Thoracic aorta (tissue), 2 donors: ENCODE results near the gene LDLRAP1. TPM values are rescaled to one million over a fixed set of nuclear protein-coding genes. Genes with fewer than 3 reads are reported as not detected.

Experiments used
- ATAC-seq: fragments of 150-250 bp; one replicate; pipeline ENCODE4 v1.8.0; 2017; ENCODE audit warnings: low read depth; ENCODE audit not compliant: insufficient number of reproducible peaks, low FRiP score
- DNase-seq: peaks from one replicate; pipeline ENCODE4 v3.0.0-alpha.2; 2020; ENCODE audit warnings: low spot score
- H3K27ac ChIP-seq, 2 donors: fragments of 200-600 bp; sonication (generic); 1 replicate in 1 of 2; 2 replicates in 1 of 2; pipeline ENCODE4 v1.5.1; 2016; ENCODE audit warnings: mild to moderate bottlenecking in 2 of 2, moderate library complexity in 2 of 2
- H3K27me3 ChIP-seq: fragments of 200-600 bp; sonication (generic); replicated peaks from 2 replicates; pipeline ENCODE4 v1.6.0; 2016; ENCODE audit warnings: mild to moderate bottlenecking; ENCODE audit not compliant: insufficient read depth
- H3K36me3 ChIP-seq: fragments of 200-600 bp; sonication (generic); one replicate; pipeline ENCODE4 v1.5.1; 2016
- H3K4me1 ChIP-seq, 2 donors: fragments of 200-600 bp; sonication (generic); 1 replicate in 1 of 2; 2 replicates in 1 of 2; pipeline versions ENCODE4 v1.5.1 to v1.6.0; 2016; ENCODE audit warnings: low read depth in 2 of 2, mild to moderate bottlenecking in 1 of 2; ENCODE audit not compliant: control insufficient read depth in 1 of 2
- H3K4me3 ChIP-seq: fragments of 200-600 bp; sonication (generic); 2 replicates; pipeline ENCODE4 v1.5.1; 2016; ENCODE audit warnings: mild to moderate bottlenecking
- H3K9me3 ChIP-seq: fragments of 200-600 bp; sonication (generic); 2 replicates; pipeline ENCODE4 v1.5.1; 2016
- CTCF ChIP-seq: fragments of 200-600 bp; sonication (generic); IDR thresholded peaks from one replicate; pipeline ENCODE4 v1.5.1; 2019; ENCODE audit warnings: antibody characterized with exemption
- total RNA-seq, 2 donors: library from RNA; depleted of rRNA; stranded (reverse); fragments of >200 nt; gene quantifications; one replicate each; pipeline versions ENCODE4 v1.1.0 to v1.2.3, GENCODE V29; 2016

LDLRAP1 gene
- total RNA-seq, 2 donors from 2014 or later = 35.2 to 55.2 TPM

GRCh38 chr1:25541425-25541824 lies 2.0 kb upstream of the LDLRAP1 start:
- Histone ChIP-seq H3K4me3 (no peak overlapping the region), H3K4me1 (peaks cover 15 to 27% of the 10 kb centered on the region in 2 donors), H3K36me3 (no peaks in the 10 kb centered on the region), H3K27me3 (no peaks in the 10 kb centered on the region), H3K27ac (no peak overlapping the region), H3K9me3 (no peaks in the 10 kb centered on the region)
- DNase-seq = no peak
- no peak for ATAC-seq
- TF ChIP-seq CTCF = no peak

GRCh38 chr1:25541889-25542658 lies 1.3 kb upstream of the LDLRAP1 start:
- Histone ChIP-seq H3K4me3 (no peak overlapping the region), H3K27me3 (no peaks in the 10 kb centered on the region), H3K4me1 (peaks cover 15 to 32% of the 10 kb centered on the region in 2 donors), H3K27ac (peak overlapping the region in 1 of 2 donors; percentile 24), H3K36me3 (no peaks in the 10 kb centered on the region), H3K9me3 (no peaks in the 10 kb centered on the region)
- no peak for DNase-seq
- no peak for ATAC-seq
- no peak for TF ChIP-seq CTCF

- Histone ChIP-seq H3K27ac (peak overlapping the region; percentile 92 to 94), H3K4me3 (peak overlapping the region; percentile 81), H3K9me3 (no peaks in the 10 kb centered on the region), H3K4me1 (peaks cover 19 to 40% of the 10 kb centered on the region in 2 donors), H3K36me3 (no peaks in the 10 kb centered on the region), H3K27me3 (no peaks in the 10 kb centered on the region)
- no peak for TF ChIP-seq CTCF
- ATAC-seq (no peak), DNase-seq (no peak)
Measured at GRCh38 chr1:25543005-25543424, 391 bp upstream of the LDLRAP1 start.

- Histone ChIP-seq H3K9me3 (no peaks in the 10 kb centered on the region), H3K27me3 (no peaks in the 10 kb centered on the region), H3K4me1 (peaks cover 30 to 53% of the 10 kb centered on the region in 2 donors), H3K36me3 (no peaks in the 10 kb centered on the region), H3K4me3 (peak overlapping the region; percentile 81), H3K27ac (peak overlapping the region; percentile 92 to 94)
- DNase-seq (no peak), ATAC-seq (no peak)
- TF ChIP-seq CTCF = no peak
Measured at GRCh38 chr1:25544243-25544764, 898 bp downstream of the LDLRAP1 start.

- Histone ChIP-seq H3K27me3 (no peaks in the 10 kb centered on the region), H3K4me1 (peaks cover 34 to 58% of the 10 kb centered on the region in 2 donors), H3K27ac (peak overlapping the region; percentile 92 to 94), H3K36me3 (no peaks in the 10 kb centered on the region), H3K4me3 (peak overlapping the region; percentile 81), H3K9me3 (no peaks in the 10 kb centered on the region)
- ATAC-seq = no peak
- no peak for DNase-seq
- TF ChIP-seq CTCF = no peak
Measured at GRCh38 chr1:25544819-25545218, 1.4 kb downstream of the LDLRAP1 start.
